Thyroid gland (tissue), 4 donors: ENCODE measurements around the gene GOLM1. TPM values are rescaled to one million over a fixed set of nuclear protein-coding genes. Genes with fewer than 3 reads are reported as not detected.

Source experiments
- DNase-seq, 2 donors: peaks; one replicate each; pipeline ENCODE4 v3.0.0-alpha.2; 2019
- H3K27ac ChIP-seq, 3 donors: fragments of 200-600 bp; sonication (generic); 1 replicate in 2 of 3; 2 replicates in 1 of 3; pipeline ENCODE4 v1.5.1; 2016 to 2019; ENCODE audit warnings: mild to moderate bottlenecking in 1 of 3, moderate library complexity in 1 of 3
- H3K27me3 ChIP-seq: fragments of 200-600 bp; sonication (generic); one replicate; pipeline ENCODE4 v1.5.1; 2019
- H3K36me3 ChIP-seq, 2 donors: fragments of 200-600 bp; sonication (generic); one replicate each; pipeline ENCODE4 v1.5.1; 2016 to 2019
- H3K4me1 ChIP-seq, 2 donors: fragments of 200-600 bp; sonication (generic); one replicate each; pipeline ENCODE4 v1.5.1; 2017 to 2019
- H3K4me3 ChIP-seq, 3 donors: fragments of 200-600 bp; sonication (generic); replicated peaks in 1 of 3; 1 replicate in 2 of 3; 2 replicates in 1 of 3; pipeline ENCODE4 v1.5.1; 2016; ENCODE audit warnings: mild to moderate bottlenecking in 1 of 3
- H3K9me3 ChIP-seq: fragments of 200-600 bp; sonication (generic); one replicate; pipeline ENCODE4 v1.5.1; 2017
- CTCF ChIP-seq, 6 experiments: fragments of 200-600 bp in 3 of 6; fragments of 450-650 bp in 3 of 6; sonication (generic) in 3 of 6; IDR thresholded peaks; one replicate each; pipeline ENCODE4 v1.5.1; 2016 to 2019; ENCODE audit warnings: antibody characterized with exemption in 6 of 6, mild to moderate bottlenecking in 2 of 6, inconsistent platforms in 1 of 6, moderate library complexity in 1 of 6
- POLR2A ChIP-seq, 2 donors: fragments of 450-650 bp; IDR thresholded peaks; one replicate each; pipeline ENCODE4 v1.6.1; 2017; ENCODE audit warnings: antibody characterized with exemption in 2 of 2, mild to moderate bottlenecking in 2 of 2, moderate library complexity in 1 of 2
- WGBS, 2 donors: methylation state at CpG; one replicate each; pipeline ENCODE4 v1.1.5; 2017; 5-methylcytosine and 5-hydroxymethylcytosine counted together
- intact Hi-C: fragments of 100-400 bp; cut with DNase I; formaldehyde crosslinking; loops from one replicate; pipeline ENCODE4 v1.15.1; 2023
- total RNA-seq, 4 donors: library from RNA; depleted of rRNA; stranded (reverse); fragments of >200 nt; gene quantifications; one replicate each; pipeline ENCODE4 v1.2.3, GENCODE V29; 2016

GOLM1 gene
- total RNA-seq, 4 donors from 2014 or later = 18.2 to 112 (median 47.6) TPM

DNA sequence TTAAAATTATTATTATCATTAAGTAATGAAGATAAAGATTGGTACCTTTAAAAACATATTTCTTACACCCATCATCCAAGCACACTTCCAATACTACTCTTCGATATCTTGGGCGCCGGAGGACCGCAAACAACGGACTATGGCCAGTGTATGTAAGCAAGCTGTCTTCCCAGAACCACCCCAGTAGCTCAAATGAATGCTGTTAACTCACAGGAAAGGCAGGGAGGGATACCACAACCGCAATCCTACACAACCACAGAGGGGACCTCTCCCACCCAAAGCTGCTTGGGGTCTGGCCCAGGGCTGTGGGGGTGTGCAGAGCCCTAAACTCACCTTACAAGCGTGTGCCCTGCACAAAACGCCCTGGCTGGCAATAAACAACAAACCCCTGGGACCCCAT is 20.6 kb downstream of the GOLM1 start:
- no peaks in the 10 kb centered on the region for H3K9me3 ChIP-seq
- intact Hi-C loops = no loop called here
- TF ChIP-seq CTCF (IDR thresholded peaks at IDR 0.05) = no peak
- TF ChIP-seq POLR2A (IDR thresholded peaks at IDR 0.05) = no peak
- no peak overlapping the region for H3K27ac ChIP-seq
- no peak for DNase-seq
- no peak overlapping the region for H3K4me3 ChIP-seq
- H3K27me3 ChIP-seq = no peaks in the 10 kb centered on the region
- WGBS, 2 donors = 94 to 96% methylated on average over 8 of the region's 8 CpGs
- no peaks in the 10 kb centered on the region for H3K36me3 ChIP-seq
- peaks cover 17 to 26% of the 10 kb centered on the region in 2 donors for H3K4me1 ChIP-seq

GRCh38 chr9:86077276-86077675 is 22.1 kb downstream of the GOLM1 start:
- Histone ChIP-seq H3K27me3 (no peaks in the 10 kb centered on the region), H3K4me1 (peaks cover 14 to 17% of the 10 kb centered on the region in 2 donors), H3K4me3 (no peak overlapping the region), H3K27ac (no peak overlapping the region), H3K36me3 (no peaks in the 10 kb centered on the region), H3K9me3 (no peaks in the 10 kb centered on the region)
- intact Hi-C loops = no loop called here
- DNase-seq = no peak
- 87 to 94% methylated on average over 13 of the region's 13 CpGs for WGBS, 2 donors
- TF ChIP-seq CTCF (IDR thresholded peaks at IDR 0.05) (no peak), POLR2A (IDR thresholded peaks at IDR 0.05) (no peak)

GRCh38 chr9:86075132-86076109 is 23.9 kb downstream of the GOLM1 start:
- Histone ChIP-seq H3K9me3 (no peaks in the 10 kb centered on the region), H3K4me1 (peaks cover 2 to 8% of the 10 kb centered on the region in 2 donors), H3K27ac (no peak overlapping the region), H3K4me3 (no peak overlapping the region), H3K27me3 (no peaks in the 10 kb centered on the region), H3K36me3 (no peaks in the 10 kb centered on the region)
- no peak for TF ChIP-seq POLR2A (IDR thresholded peaks at IDR 0.05)
- no peak for TF ChIP-seq CTCF (IDR thresholded peaks at IDR 0.05)
- WGBS, 2 donors = 92 to 95% methylated on average over 12 of the region's 12 CpGs
- no peak for DNase-seq
- intact Hi-C loops = no loop called here

- H3K9me3 ChIP-seq = no peaks in the 10 kb centered on the region
- DNase-seq = no peak
- intact Hi-C loops = no loop called here
- WGBS, 2 donors = 86 to 88% methylated on average over 1 of the region's 1 CpG
- no peak overlapping the region for H3K27ac ChIP-seq
- no peak overlapping the region for H3K4me3 ChIP-seq
- TF ChIP-seq POLR2A (IDR thresholded peaks at IDR 0.05) (no peak), CTCF (IDR thresholded peaks at IDR 0.05) (no peak)
- no peaks in the 10 kb centered on the region for H3K27me3 ChIP-seq
- no peaks in the 10 kb centered on the region for H3K4me1 ChIP-seq
- no peaks in the 10 kb centered on the region for H3K36me3 ChIP-seq
Measured at GRCh38 chr9:86073839-86074238, 25.5 kb downstream of the GOLM1 start.

DNA sequence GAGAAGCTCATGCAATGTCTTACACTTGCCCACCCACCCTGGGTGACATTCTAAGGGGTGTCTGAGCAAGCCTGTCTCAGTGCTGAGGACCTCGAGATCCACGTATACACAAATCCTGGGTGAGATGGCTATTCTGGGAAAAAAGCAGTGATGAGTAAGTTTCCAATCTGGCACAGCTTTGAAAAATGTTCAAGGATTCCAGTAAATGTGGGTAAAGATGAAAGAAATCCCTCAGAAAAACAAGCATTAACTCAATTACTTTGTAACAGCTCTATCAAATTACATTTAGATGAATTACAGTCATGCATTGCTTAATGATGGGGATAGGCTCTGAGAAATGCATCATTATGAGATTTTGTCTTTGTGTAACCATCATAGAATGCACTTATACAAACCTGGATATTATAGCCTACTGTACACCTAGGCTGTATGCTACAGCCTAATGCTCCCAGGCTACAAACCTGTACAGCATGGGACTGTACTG is 26.9 kb downstream of the GOLM1 start:
- Histone ChIP-seq H3K4me1 (no peaks in the 10 kb centered on the region), H3K27me3 (no peaks in the 10 kb centered on the region), H3K4me3 (no peak overlapping the region), H3K36me3 (no peaks in the 10 kb centered on the region), H3K27ac (no peak overlapping the region), H3K9me3 (no peaks in the 10 kb centered on the region)
- 88 to 89% methylated on average over 2 of the region's 2 CpGs for WGBS, 2 donors
- DNase-seq = no peak
- intact Hi-C loops = no loop called here
- no peak for TF ChIP-seq CTCF (IDR thresholded peaks at IDR 0.05)
- TF ChIP-seq POLR2A (IDR thresholded peaks at IDR 0.05) = no peak
